Thyroid gland (tissue), 4 donors: ENCODE measurements around the gene GNAQ.

Source experiments
- POLR2A ChIP-seq, 2 donors: fragments of 450-650 bp; IDR thresholded peaks; one replicate each; pipeline ENCODE4 v1.6.1; 2017; ENCODE audit warnings: antibody characterized with exemption in 2 of 2, mild to moderate bottlenecking in 2 of 2, moderate library complexity in 1 of 2
- TF ChIP-seq, protein P1 (sequence below), 6 experiments: fragments of 200-600 bp in 3 of 6; fragments of 450-650 bp in 3 of 6; sonication (generic) in 3 of 6; IDR thresholded peaks; one replicate each; pipeline ENCODE4 v1.5.1; 2016 to 2019; ENCODE audit warnings: antibody characterized with exemption in 6 of 6, mild to moderate bottlenecking in 2 of 6, inconsistent platforms in 1 of 6, moderate library complexity in 1 of 6

GRCh38 chr9:77892955-77893514 is 138.6 kb downstream of the GNAQ start:
- TF ChIP-seq, protein P1, sequence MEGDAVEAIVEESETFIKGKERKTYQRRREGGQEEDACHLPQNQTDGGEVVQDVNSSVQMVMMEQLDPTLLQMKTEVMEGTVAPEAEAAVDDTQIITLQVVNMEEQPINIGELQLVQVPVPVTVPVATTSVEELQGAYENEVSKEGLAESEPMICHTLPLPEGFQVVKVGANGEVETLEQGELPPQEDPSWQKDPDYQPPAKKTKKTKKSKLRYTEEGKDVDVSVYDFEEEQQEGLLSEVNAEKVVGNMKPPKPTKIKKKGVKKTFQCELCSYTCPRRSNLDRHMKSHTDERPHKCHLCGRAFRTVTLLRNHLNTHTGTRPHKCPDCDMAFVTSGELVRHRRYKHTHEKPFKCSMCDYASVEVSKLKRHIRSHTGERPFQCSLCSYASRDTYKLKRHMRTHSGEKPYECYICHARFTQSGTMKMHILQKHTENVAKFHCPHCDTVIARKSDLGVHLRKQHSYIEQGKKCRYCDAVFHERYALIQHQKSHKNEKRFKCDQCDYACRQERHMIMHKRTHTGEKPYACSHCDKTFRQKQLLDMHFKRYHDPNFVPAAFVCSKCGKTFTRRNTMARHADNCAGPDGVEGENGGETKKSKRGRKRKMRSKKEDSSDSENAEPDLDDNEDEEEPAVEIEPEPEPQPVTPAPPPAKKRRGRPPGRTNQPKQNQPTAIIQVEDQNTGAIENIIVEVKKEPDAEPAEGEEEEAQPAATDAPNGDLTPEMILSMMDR (IDR thresholded peaks at IDR 0.05), result no peak
- TF ChIP-seq POLR2A (IDR thresholded peaks at IDR 0.05), result no peak
